Astrocyte (in vitro differentiated cells and primary cell): ENCODE measurements around the gene ANKRD2.

Source experiments
- EZH2 ChIP-seq: IDR thresholded peaks from 2 replicates; pipeline ENCODE4 v1.6.1; 2012; ENCODE audit warnings: mild to moderate bottlenecking, low read length, inconsistent platforms; ENCODE audit not compliant: insufficient read depth
- TF ChIP-seq, protein P1 (sequence below): IDR thresholded peaks from 2 replicates; pipeline ENCODE4 v1.5.1; 2011; ENCODE audit warnings: low read depth, mild to moderate bottlenecking, inconsistent platforms, low read length, moderate library complexity; ENCODE audit not compliant: insufficient read depth

DNA sequence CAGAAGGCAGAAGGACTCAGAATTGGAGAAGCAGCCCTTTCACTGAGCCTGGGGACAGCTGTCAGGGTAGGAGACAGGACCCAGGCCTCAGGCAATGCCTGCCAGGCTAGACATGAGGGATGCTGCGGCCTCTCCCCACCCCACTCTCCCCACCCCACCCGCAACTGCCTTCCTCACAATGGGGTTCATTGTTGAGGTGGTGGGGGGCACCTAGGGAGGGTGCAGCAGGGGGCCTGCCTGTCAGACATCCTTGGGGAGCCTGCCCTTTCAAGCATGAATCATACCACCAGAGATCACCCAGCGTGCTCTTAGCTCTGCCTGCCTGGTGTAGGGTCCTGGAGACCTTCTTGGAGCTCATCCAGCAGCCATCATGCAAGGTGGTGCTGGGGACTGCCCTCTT lies 16.9 kb downstream of the ANKRD2 start, which contains the start of gene C10orf62:
- TF ChIP-seq, protein P1, sequence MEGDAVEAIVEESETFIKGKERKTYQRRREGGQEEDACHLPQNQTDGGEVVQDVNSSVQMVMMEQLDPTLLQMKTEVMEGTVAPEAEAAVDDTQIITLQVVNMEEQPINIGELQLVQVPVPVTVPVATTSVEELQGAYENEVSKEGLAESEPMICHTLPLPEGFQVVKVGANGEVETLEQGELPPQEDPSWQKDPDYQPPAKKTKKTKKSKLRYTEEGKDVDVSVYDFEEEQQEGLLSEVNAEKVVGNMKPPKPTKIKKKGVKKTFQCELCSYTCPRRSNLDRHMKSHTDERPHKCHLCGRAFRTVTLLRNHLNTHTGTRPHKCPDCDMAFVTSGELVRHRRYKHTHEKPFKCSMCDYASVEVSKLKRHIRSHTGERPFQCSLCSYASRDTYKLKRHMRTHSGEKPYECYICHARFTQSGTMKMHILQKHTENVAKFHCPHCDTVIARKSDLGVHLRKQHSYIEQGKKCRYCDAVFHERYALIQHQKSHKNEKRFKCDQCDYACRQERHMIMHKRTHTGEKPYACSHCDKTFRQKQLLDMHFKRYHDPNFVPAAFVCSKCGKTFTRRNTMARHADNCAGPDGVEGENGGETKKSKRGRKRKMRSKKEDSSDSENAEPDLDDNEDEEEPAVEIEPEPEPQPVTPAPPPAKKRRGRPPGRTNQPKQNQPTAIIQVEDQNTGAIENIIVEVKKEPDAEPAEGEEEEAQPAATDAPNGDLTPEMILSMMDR, result no peak
- TF ChIP-seq EZH2, result no peak
